HFFc6 (cell line): ENCODE measurements around the gene APOL2. TPM values are rescaled to one million over a fixed set of nuclear protein-coding genes. Genes with fewer than 3 reads are reported as not detected.

ENCODE experiments used
- DNase-seq: peaks from one replicate; pipeline ENCODE4 v3.0.0-alpha.2; 2018
- H3K27ac Mint-ChIP-seq: 2 replicates; pipeline ENCODE4 v1.8.0; 2020; ENCODE audit warnings: mild to moderate bottlenecking, mixed read lengths
- H3K27me3 Mint-ChIP-seq: 2 replicates; pipeline ENCODE4 v1.8.0; 2021; ENCODE audit warnings: mild to moderate bottlenecking, moderate library complexity, mixed read lengths; ENCODE audit not compliant: insufficient read depth
- H3K36me3 Mint-ChIP-seq: 2 replicates; pipeline ENCODE4 v1.8.0; 2021; ENCODE audit warnings: low read depth, mixed read lengths
- H3K4me1 Mint-ChIP-seq: 2 replicates; pipeline ENCODE4 v1.8.0; 2020; ENCODE audit warnings: low read depth, mixed read lengths
- H3K4me3 Mint-ChIP-seq: 2 replicates; pipeline ENCODE4 v1.8.0; 2020; ENCODE audit warnings: mild to moderate bottlenecking, moderate library complexity, mixed read lengths
- H3K9me3 Mint-ChIP-seq: 2 replicates; pipeline ENCODE4 v1.8.0; 2020; ENCODE audit warnings: mild to moderate bottlenecking, mixed read lengths
- total RNA-seq, 6 experiments: library from RNA; stranded (reverse); fragmentation: NEBNext Ultra II Directional; extraction: Animal tissue kit (Norgen Biotek cat#: 25700); gene quantifications; 2 replicates in 1 of 6; 3 replicates in 5 of 6; pipeline ENCODE4 v1.2.3, GENCODE V29; 2021
- TF ChIP-seq, protein P1 (sequence below): fragments of 200-600 bp; sonication (generic); IDR thresholded peaks from 2 replicates; pipeline ENCODE4 v1.5.0; 2021; ENCODE audit warnings: antibody characterized with exemption, mild to moderate bottlenecking

The APOL2 gene
- total RNA-seq, 6 experiments from 2014 or later: 27.7 to 42.5 (median 38.5) TPM

DNA sequence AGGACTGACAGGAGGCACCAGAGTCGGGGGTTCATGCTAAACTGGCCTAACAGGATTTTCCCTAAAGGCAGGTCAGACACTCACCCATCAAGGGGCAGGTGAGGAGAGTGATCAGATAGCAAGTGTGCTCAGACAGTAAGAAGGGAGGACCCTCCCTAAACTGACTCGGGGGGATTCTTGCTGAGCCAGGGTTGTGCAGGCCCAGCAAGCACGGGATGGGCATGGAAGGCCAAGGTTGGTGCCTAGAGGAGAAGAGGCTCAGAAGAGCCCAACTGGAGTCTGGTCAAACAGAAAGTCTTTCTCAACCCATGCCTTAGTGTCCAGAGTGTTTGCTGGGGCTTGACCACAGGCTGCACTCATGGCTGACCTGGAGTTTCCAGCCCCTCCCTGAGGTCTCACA lies 7.4 kb upstream of the APOL2 start:
- TF ChIP-seq, protein P1, sequence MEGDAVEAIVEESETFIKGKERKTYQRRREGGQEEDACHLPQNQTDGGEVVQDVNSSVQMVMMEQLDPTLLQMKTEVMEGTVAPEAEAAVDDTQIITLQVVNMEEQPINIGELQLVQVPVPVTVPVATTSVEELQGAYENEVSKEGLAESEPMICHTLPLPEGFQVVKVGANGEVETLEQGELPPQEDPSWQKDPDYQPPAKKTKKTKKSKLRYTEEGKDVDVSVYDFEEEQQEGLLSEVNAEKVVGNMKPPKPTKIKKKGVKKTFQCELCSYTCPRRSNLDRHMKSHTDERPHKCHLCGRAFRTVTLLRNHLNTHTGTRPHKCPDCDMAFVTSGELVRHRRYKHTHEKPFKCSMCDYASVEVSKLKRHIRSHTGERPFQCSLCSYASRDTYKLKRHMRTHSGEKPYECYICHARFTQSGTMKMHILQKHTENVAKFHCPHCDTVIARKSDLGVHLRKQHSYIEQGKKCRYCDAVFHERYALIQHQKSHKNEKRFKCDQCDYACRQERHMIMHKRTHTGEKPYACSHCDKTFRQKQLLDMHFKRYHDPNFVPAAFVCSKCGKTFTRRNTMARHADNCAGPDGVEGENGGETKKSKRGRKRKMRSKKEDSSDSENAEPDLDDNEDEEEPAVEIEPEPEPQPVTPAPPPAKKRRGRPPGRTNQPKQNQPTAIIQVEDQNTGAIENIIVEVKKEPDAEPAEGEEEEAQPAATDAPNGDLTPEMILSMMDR: no peak

DNA sequence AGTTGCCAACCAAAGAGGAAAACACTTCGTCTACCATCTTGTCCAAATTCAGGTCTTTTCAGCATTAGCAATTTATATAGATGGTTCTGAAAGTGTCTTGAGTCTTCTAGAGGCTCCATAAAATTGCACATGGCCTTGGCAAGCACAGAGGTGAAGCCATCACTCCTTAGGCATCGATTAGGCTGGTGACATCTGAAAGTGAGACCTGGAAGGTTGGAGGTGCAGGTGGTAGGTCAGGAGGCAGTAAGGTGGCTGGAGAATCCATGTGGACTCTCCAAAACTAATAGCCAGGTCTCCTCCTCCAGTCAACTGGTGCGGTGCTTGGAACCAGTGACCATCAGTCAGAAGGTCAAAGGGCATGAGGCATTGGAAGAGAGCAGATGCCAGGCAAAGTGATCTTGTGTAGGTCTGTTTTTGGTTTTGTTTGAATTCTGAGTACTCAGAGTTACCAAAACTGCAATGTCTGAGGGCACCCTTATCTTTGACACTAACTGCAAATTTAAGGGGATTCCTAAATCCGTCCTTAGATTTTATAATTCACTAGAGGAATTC lies 6.6 kb upstream of the APOL2 start:
- Mint-ChIP-seq H3K4me3 (no peak overlapping the region), H3K36me3 (peaks cover 4% of the 10 kb centered on the region), H3K9me3 (no peaks in the 10 kb centered on the region), H3K27ac (no peak overlapping the region), H3K4me1 (peaks cover 16% of the 10 kb centered on the region), H3K27me3 (peaks cover 5% of the 10 kb centered on the region)
- no peak for DNase-seq
- TF ChIP-seq, protein P1: no peak

More for the DNA sequence above, 7.4 kb upstream of the APOL2 start:
- no peak overlapping the region for H3K27ac Mint-ChIP-seq
- H3K9me3 Mint-ChIP-seq: no peaks in the 10 kb centered on the region
- H3K4me1 Mint-ChIP-seq: peaks cover 16% of the 10 kb centered on the region
- peaks cover 4% of the 10 kb centered on the region for H3K36me3 Mint-ChIP-seq
- DNase-seq: no peak
- H3K27me3 Mint-ChIP-seq: peaks cover 7% of the 10 kb centered on the region
- H3K4me3 Mint-ChIP-seq: no peak overlapping the region

DNA sequence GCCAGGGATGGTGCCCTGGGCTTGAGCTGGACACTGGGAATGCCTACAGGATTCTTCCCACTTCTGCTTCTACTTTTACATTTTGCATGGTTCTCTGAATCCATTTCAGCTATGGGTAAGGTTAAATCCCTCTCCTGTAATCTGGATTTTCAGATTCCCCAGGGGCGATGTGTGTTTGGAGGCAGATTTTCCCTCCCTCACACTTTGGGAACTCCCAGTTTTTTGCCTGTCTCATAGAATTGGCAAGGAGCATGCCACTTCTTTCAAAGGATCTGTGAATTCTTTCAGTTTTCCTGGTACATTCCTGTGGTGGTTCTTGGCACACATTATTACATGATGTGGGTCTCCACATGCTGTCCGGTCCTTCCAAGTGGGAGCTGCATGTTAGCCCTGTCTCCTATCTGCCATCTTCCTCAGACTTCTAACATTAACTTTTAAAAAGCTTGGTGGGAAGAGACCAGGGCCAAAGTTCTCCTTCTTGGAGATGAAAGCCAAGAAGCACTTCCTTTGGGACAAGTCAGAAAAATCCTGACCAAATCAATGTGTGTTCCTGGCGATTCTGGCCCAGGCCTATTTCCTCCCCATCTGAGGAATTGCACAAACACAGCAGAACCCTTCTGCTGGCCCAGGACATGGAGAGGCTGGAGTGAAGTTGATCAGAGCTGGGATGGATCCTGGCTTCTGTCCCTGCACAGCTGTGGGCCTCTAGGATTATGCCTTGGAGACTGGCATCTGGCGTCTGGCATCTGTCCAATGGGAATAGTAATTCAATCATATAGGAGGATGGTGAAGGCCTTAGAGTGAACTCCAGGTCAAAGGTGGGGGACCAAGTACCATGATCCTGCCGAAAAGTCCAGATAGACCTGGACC lies 5.4 kb upstream of the APOL2 start:
- no peaks in the 10 kb centered on the region for H3K9me3 Mint-ChIP-seq
- TF ChIP-seq, protein P1: no peak
- no peak overlapping the region for H3K4me3 Mint-ChIP-seq
- no peaks in the 10 kb centered on the region; the same call in none of the 2 replicates for H3K36me3 Mint-ChIP-seq
- H3K27ac Mint-ChIP-seq: no peak overlapping the region
- H3K27me3 Mint-ChIP-seq: peaks cover 2% of the 10 kb centered on the region
- H3K4me1 Mint-ChIP-seq: peaks cover 18% of the 10 kb centered on the region
- DNase-seq: no peak

DNA sequence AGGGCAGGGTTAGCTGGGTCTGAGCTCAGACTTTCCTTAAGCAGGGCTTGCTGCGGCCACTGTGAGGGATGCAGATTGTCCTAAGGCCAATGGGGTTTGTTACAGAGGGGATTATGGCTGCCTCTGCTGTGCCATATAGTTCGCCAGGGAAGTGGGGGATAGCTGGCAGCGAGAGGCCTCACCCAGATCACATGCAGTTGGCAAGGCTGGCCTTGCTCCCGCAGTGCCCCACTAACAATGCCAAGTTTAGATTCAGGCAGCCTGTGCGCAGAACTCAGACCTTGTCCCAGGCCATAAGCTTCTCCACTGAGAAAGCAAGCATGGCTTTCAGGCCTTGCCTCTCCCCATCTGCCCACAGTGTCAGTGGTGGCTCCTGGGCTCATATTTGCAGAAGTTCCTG lies 4.7 kb upstream of the APOL2 start:
- TF ChIP-seq, protein P1: no peak
- Mint-ChIP-seq H3K4me3 (no peak overlapping the region), H3K4me1 (peaks cover 26% of the 10 kb centered on the region), H3K9me3 (no peaks in the 10 kb centered on the region), H3K27me3 (peaks cover 2% of the 10 kb centered on the region), H3K27ac (no peak overlapping the region), H3K36me3 (no peaks in the 10 kb centered on the region; the same call in none of the 2 replicates)
- DNase-seq: no peak

DNA sequence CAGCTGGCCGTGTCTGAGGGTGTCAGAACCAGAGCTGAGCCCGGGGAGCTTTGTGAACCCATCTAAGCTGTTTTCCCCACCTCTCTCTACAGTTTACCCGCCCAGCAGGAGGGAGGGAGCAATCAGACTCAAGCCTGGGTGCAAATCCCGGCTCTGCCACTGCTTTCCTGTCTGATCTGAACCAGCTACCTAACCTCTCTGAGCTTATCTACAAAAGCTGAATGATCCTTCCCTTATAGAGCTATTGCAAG lies 252 bp downstream of the APOL2 start:
- no peaks in the 10 kb centered on the region for H3K9me3 Mint-ChIP-seq
- no peak for DNase-seq
- H3K27ac Mint-ChIP-seq: peak overlapping the region; percentile 91
- H3K36me3 Mint-ChIP-seq: peaks cover 20% of the 10 kb centered on the region
- TF ChIP-seq, protein P1: no peak
- H3K27me3 Mint-ChIP-seq: no peaks in the 10 kb centered on the region; the same call in 1 of the 2 replicates
- H3K4me1 Mint-ChIP-seq: peaks cover 64% of the 10 kb centered on the region
- peak overlapping the region; percentile 94 for H3K4me3 Mint-ChIP-seq
